ENCODE measurements around the gene CEP135.
"Not testable (repeated sequence)": the region's sequence is repeated elsewhere in the genome, so short reads cannot be mapped to it uniquely, and the experiment has no call there.

Gene CEP135

GRCh38 chr4:55948726-55949481, at the start of gene CEP135:
Gene CEP135 (plus strand): TSS chr4:55948945. CDS start chr4:55952131, 3,186 bp downstream.
- DNase-seq: peak; percentile 94

GRCh38 chr4:55902677-55903076, 46.1 kb upstream of the CEP135 start:
- no peak for DNase-seq

- DNase-seq: no peak
Measured at GRCh38 chr4:55903577-55903976, 45.2 kb upstream of the CEP135 start.

GRCh38 chr4:55904576-55904975, 44.2 kb upstream of the CEP135 start:
- DNase-seq: no peak

- no peak for DNase-seq
Measured at GRCh38 chr4:55906323-55906722, 42.4 kb upstream of the CEP135 start.

GRCh38 chr4:55906989-55907388, 41.8 kb upstream of the CEP135 start:
- DNase-seq: no peak

GRCh38 chr4:55907469-55907868, 41.3 kb upstream of the CEP135 start:
- DNase-seq: no peak

GRCh38 chr4:55910140-55910539, 38.6 kb upstream of the CEP135 start:
- no peak for DNase-seq

- no peak for DNase-seq
Measured at GRCh38 chr4:55912249-55912648, 36.5 kb upstream of the CEP135 start.

GRCh38 chr4:55920571-55920970, 28.2 kb upstream of the CEP135 start:
- DNase-seq: no peak

- DNase-seq: no peak
Measured at GRCh38 chr4:55921093-55921492, 27.7 kb upstream of the CEP135 start.

- DNase-seq: no peak
Measured at GRCh38 chr4:55925241-55925640, 23.5 kb upstream of the CEP135 start.

GRCh38 chr4:55926610-55927009, 22.1 kb upstream of the CEP135 start:
- no peak for DNase-seq

- DNase-seq: no peak
Measured at GRCh38 chr4:55927803-55928437, 20.8 kb upstream of the CEP135 start.

GRCh38 chr4:55928846-55929245, 19.9 kb upstream of the CEP135 start:
- no peak for DNase-seq

GRCh38 chr4:55931043-55931442, 17.7 kb upstream of the CEP135 start:
- DNase-seq: no peak

- no peak for DNase-seq
Measured at GRCh38 chr4:55931833-55932232, 16.9 kb upstream of the CEP135 start.

GRCh38 chr4:55932511-55932910, 16.2 kb upstream of the CEP135 start:
- no peak for DNase-seq

GRCh38 chr4:55933611-55934010, 15.1 kb upstream of the CEP135 start:
- no peak for DNase-seq

- not testable (repeated sequence) for DNase-seq
Measured at GRCh38 chr4:55935907-55936306, 12.8 kb upstream of the CEP135 start.

- DNase-seq: no peak
Measured at GRCh38 chr4:55938481-55938880, 10.3 kb upstream of the CEP135 start.

GRCh38 chr4:55939421-55939820, 9.3 kb upstream of the CEP135 start:
- no peak for DNase-seq

- no peak for DNase-seq
Measured at GRCh38 chr4:55941881-55942396, 6.8 kb upstream of the CEP135 start.

GRCh38 chr4:55947254-55947882, 1.4 kb upstream of the CEP135 start:
- DNase-seq: no peak

Data from DMS53 (cell line).